HG02642 (cell line): ENCODE results near the gene CFAP77.

Experiments
- ATAC-seq: cut with Tn5 transposase; IDR thresholded peaks from one replicate; pipeline ENCODE4 v1.9.1; 2021; ENCODE audit warnings: mild to moderate bottlenecking; ENCODE audit not compliant: unreplicated experiment, poor library complexity

The CFAP77 gene

GRCh38 chr9:132622159-132622558, 212.1 kb downstream of the CFAP77 start:
- ATAC-seq: no peak
